HG03139 (cell line): Measurements from ENCODE around the gene MYO16.

Experiments used
- ATAC-seq: cut with Tn5 transposase; IDR thresholded peaks from one replicate; pipeline ENCODE4 v1.9.1; 2021; ENCODE audit not compliant: unreplicated experiment

MYO16 gene

GRCh38 chr13:108629181-108629752 is at the start of gene MYO16:
Gene MYO16, plus strand, starts transcription at chr13:108629611. Its CDS starts 234 bp downstream, at chr13:108629845.
- no peak for ATAC-seq

GRCh38 chr13:108586826-108587225 is 42.6 kb upstream of the MYO16 start:
- no peak for ATAC-seq

- ATAC-seq: no peak
Observed at GRCh38 chr13:108588516-108588915, 40.9 kb upstream of the MYO16 start.

- ATAC-seq: no peak
Observed at GRCh38 chr13:108594153-108594552, 35.3 kb upstream of the MYO16 start.

GRCh38 chr13:108595436-108596274 is 33.8 kb upstream of the MYO16 start:
- no peak for ATAC-seq

GRCh38 chr13:108597943-108598342 is 31.5 kb upstream of the MYO16 start:
- no peak for ATAC-seq

- ATAC-seq: no peak
Observed at GRCh38 chr13:108606424-108606823, 23.0 kb upstream of the MYO16 start.

- ATAC-seq: no peak
Observed at GRCh38 chr13:108609353-108609752, 20.1 kb upstream of the MYO16 start.

- no peak for ATAC-seq
Observed at GRCh38 chr13:108610507-108610906, 18.9 kb upstream of the MYO16 start.

GRCh38 chr13:108615241-108615640 is 14.2 kb upstream of the MYO16 start:
- no peak for ATAC-seq

GRCh38 chr13:108618233-108618632 is 11.2 kb upstream of the MYO16 start:
- ATAC-seq: no peak

GRCh38 chr13:108621462-108621861 is 7.9 kb upstream of the MYO16 start:
- no peak for ATAC-seq

GRCh38 chr13:108624108-108624507 is 5.3 kb upstream of the MYO16 start:
- ATAC-seq: no peak

- ATAC-seq: no peak
Observed at GRCh38 chr13:108624979-108625378, 4.4 kb upstream of the MYO16 start.

- no peak for ATAC-seq
Observed at GRCh38 chr13:108629988-108630387, 577 bp downstream of the MYO16 start.

- no peak for ATAC-seq
Observed at GRCh38 chr13:108632649-108633167, 3.3 kb downstream of the MYO16 start.

GRCh38 chr13:108638901-108639300 is 9.5 kb downstream of the MYO16 start:
- ATAC-seq: no peak

- no peak for ATAC-seq
Observed at GRCh38 chr13:108643646-108644353, 14.4 kb downstream of the MYO16 start.

GRCh38 chr13:108645376-108645775 is 16.0 kb downstream of the MYO16 start:
- ATAC-seq: no peak

GRCh38 chr13:108650271-108650670 is 20.9 kb downstream of the MYO16 start:
- no peak for ATAC-seq

GRCh38 chr13:108656742-108657141 is 27.3 kb downstream of the MYO16 start:
- ATAC-seq: no peak

- ATAC-seq: no peak
Observed at GRCh38 chr13:108657519-108657918, 28.1 kb downstream of the MYO16 start.
